IPS-18c (cell line): ENCODE measurements around the gene SKIC2.
A peak's percentile ranks its signal among the peaks of the same experiment; 100 is the strongest.
"Not testable (repeated sequence)": the region's sequence is repeated elsewhere in the genome, so short reads cannot be mapped to it uniquely, and the experiment has no call there.

ENCODE experiments used
- H3K4me3 ChIP-seq: 2 replicates; pipeline ENCODE4 v1.7.0; 2013; ENCODE audit warnings: low read depth, mild to moderate bottlenecking, low read length, moderate library complexity; ENCODE audit not compliant: insufficient read depth
- H3K9me3 ChIP-seq: one replicate; pipeline ENCODE4 v1.6.1; 2013; ENCODE audit warnings: mild to moderate bottlenecking, low read length, moderate library complexity; ENCODE audit not compliant: control insufficient read depth, insufficient read depth

The SKIC2 gene

DNA sequence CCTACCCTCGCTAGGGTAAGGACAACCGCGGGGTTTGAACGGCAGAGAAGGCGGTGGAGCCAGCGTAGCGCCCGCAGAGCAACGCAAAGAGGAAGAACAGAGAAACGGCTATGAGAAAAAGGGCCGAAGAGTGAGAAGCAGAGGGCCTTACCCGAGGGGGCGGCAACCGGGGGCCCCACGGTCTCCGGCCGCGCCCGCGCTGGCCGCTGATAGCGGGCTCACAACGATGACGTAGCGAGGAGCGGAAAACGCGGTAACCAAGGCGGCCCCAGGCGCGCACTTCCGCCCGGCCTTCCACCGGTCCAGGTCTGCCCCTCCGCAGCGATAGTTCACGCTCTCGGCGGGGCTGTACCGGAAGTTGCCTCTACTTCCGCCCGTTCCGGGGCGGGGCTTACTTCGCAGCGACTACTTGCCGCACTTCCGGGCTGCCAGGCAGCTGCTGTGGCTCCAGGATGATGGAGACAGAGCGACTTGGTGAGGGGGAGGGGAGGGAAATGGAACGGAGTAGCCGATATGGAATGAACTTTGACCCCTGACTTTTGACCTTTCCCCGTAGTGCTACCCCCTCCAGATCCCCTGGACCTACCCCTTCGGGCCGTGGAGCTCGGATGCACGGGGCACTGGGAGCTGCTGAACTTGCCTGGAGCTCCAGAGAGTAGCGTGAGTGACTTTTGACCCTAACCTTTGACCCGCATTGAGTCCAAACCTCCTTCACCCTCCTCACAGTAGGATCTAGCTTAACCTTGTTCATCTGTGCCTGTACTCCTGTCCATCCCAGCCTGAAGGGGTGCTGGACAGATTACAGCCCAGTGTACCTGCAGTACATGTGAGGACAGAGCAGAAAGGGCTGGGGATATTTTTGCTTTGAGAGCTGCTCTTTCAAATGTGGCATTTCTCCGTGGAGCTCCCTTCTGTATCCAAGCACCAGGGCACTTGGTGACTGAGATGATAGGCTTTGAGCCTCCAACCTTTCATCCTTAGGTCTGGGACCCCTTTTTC, at the start of gene SKIC2, which contains the start of gene NELFE:
SKIC2 (plus strand) TSS at position 435 of the 999 bp plus-strand sequence; CDS start at position 453, 18 bp downstream.
NELFE (minus strand) TSS at position 231 of the 999 bp plus-strand sequence. CDS start 525 bp downstream, outside the sequence.
- peak within 1 kb of the TSS; percentile 86 for H3K4me3 ChIP-seq
- no peaks in the 10 kb centered on the region for H3K9me3 ChIP-seq

DNA sequence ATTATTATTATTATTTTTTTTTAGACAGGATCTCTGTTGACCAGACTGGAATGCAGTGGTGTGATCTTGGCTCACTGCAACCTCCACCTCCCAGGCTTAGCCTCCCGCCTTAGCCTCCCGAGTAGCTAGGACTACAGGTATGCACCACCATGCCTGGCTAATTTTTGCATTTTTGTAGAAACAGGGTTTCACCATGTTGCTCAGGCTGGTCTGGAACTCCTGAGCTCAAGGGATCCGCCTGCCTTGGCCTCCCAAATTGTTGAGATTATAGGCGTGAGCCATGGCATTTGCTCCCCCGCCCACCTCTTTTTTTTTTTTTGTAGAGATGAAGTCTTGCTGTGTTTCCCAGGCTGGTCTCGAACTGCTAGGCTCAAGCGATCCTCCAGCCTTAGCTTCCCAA, 49.7 kb upstream of the SKIC2 start:
- not testable (repeated sequence) for H3K9me3 ChIP-seq, H3K4me3 ChIP-seq

DNA sequence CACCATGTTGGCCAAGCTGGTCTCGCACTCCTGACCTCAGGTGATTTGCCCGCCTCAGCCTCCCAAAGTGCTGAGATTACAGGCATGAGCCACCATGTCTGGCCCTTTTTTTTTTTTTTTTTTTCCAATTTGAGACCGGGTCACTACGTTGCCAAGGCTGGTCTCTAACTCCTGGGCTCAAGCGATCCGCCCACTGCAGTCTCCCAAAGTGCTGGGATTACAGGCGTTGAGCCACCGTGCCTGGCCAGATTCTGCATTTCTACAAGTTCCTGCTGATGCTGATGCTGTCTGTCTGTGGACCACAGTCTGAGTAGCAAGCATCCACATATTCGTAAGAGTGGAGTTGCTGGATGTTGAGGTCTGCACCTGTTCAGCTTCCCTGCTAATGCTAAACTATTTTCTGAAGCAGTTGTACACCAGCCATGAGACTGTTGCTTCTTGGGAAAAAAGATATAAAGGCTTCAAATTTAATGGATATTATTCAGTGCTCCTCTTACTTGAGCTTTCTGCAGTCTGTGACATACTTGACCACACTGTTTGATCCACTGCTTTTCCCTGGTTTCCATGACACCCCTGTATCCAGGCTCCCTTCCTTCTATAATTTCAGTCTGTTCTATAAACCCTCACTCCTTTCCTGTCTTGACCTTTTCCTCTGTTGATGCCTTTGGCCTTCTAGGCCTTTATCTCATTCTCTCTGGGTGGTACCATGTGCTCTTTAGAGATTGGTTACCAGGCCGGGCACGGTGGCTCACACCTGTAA, 47.0 kb upstream of the SKIC2 start:
- Histone ChIP-seq H3K9me3 (no peaks in the 10 kb centered on the region), H3K4me3 (no peak overlapping the region)

DNA sequence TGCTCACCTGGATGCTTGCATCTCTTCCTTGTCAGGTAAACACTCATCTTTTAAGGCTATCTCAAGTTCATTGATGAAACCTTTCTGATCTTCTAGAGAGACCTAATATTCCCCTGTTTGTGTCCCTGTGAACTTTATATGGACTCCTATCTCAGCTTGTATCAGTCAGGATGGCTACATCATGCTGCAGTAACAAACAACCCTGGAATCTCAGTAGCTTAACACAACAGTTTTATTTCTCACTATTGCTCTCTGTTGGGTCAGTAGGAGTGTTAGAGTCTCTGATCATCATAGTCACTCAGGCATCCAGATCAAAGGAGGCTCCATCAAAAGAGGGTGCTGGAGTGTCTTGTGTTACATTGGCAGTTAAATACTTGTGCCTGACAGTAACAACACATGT, 43.6 kb upstream of the SKIC2 start:
- Histone ChIP-seq H3K9me3 (no peaks in the 10 kb centered on the region), H3K4me3 (no peak overlapping the region)

DNA sequence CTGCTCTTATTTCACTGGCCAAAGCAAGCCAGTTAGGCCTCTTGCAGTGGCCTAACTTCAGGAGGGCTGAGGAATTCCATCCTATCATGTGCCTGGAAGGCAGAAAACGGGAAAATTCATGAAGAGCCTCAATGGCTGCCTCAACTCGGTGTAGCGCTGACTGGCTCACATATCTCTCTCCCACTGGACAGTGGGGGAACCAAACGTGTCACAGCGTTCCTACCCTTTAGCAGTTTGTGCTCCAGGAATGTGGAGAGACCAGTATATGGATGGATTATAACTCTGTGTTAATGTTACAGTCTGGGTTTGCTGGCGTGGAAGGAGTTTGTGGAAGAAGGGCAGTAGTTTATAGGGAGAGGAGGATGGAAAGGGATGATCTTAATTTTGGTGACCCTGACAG, 43.2 kb upstream of the SKIC2 start:
- H3K9me3 ChIP-seq: no peaks in the 10 kb centered on the region
- no peak overlapping the region for H3K4me3 ChIP-seq

DNA sequence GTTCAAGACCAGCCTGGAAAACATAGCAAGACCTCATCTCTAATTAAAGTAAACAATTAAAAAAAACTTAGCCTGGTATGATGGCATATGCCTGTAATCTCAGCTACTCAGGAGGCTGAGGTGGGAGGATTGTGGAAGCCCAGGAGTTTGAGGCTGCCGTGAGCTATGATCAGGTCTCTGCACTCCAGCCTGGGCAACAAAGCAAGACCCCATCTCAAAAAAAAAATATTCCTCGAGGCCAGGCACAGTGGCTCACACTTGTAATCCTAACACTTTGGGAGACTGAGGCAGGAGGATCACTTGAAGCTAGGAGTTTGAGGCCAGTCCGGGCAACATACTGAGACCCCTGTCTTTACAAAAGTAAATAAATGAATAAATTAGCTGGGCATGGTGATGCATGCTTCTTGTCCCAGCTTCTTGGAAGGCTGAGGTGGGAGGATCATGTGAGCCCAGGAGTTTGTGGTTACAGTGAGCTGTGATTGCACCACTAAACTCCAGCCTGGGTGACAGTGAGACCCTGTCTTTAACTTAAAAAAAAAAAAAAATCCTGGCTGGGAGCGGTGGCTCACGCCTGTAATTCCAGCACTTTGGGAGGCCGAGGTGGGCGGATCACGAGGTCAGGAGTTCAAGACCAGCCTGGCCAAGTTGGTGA, 40.8 kb upstream of the SKIC2 start:
- Histone ChIP-seq H3K4me3 (no peak overlapping the region), H3K9me3 (no peaks in the 10 kb centered on the region)

DNA sequence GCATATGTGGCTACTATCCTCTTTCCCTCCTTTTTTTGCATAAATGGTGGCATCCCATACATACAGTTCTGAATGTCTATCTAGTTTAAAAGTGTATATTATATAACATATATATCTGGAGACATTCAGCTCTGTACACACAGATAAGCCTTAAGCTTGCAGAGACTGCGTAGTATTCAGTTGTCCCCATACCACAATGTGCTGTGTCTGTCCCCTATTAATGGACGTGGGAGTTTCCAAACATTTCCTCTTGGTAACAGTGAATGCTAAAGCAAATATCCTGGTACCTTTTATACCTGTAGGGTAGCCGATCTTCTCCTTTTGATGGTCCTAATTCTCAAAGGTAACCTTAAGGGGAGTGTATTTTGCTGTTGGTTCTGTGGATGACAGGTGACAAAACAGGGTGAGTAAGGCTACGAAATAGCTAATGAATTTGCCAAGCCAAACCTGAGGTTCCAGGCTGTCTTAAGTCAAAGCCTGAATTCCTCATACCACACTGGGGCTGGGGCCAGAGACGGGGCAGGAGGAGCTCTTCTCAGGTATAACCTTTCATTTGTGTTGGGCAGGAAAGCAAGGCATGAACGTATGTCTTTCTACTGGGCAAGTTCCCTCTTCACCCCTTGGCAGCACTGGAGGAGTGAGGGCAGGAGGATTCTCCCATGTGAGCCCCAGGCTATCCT, 39.2 kb upstream of the SKIC2 start:
- H3K4me3 ChIP-seq: no peak overlapping the region
- no peaks in the 10 kb centered on the region for H3K9me3 ChIP-seq

DNA sequence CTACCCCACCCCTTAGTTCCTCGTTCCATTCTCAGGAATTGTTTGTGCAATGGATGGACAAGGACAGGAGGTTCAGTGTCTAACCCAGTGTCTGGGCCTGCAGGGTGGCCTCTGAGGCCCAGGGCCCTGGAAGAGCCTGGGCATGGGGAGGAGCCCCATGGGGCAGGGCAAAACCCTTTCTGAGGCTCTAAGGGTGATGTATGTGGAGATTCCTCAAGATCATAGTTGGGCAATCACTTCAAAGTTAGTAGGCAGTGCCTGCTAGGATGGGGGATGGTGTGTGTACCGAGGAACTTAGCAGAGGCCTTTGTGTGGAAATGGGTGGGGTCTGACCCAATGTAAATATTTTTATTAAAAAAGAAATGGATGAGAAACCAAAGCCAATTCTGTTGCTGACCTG, 38.2 kb upstream of the SKIC2 start:
- no peaks in the 10 kb centered on the region for H3K9me3 ChIP-seq
- no peak overlapping the region for H3K4me3 ChIP-seq

DNA sequence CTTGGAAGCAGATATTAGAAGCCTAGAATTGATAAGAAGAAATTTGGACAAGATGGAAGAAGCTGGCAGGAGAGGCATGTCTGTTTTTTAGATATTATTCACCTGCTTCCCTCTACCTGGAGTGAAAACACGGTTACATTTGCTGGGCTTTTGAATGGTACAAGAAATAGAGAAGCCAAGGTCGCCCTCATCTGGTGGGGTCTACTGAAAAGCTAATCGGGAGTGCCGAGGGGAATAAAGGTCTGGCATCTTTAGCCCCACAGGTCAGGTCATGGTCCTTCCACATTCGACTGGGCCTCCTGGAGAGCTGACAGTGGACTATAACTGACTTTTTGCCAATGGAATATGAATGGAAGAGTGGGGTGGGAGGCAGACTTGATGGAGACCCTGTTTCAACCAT, 36.0 kb upstream of the SKIC2 start:
- Histone ChIP-seq H3K9me3 (no peaks in the 10 kb centered on the region), H3K4me3 (no peak overlapping the region)

DNA sequence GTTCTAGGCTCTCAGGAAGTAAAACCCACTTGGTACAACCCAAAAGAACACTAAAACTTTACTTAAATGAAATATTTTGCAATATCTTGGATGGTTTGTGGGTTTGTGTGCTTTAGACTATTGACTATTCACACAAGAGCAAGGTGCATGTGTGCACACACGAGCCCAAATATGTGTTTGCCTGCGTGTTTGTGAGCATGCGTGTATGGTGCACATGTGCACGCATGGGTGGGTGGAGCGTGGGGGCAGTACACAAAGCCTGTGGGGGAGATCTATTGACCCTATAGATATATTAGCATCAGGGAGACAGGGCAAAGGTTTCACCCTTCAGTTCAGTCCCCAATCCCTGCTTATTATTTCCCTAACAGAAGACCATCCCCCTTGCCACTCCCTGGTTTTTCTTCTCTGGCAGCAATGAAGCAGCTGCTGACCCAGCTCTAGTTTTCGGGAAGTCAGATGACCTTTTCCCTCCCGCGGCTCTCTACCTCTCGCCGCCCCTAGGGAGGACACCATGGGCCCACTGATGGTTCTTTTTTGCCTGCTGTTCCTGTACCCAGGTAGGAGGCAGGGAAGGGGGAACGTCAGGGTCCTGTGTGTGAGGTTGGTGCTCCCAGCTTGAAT, 31.6 kb upstream of the SKIC2 start, which contains the start of gene C2:
C2 (plus strand) TSS at position 476 of the 621 bp plus-strand sequence; CDS start at position 512, 36 bp downstream.
- Histone ChIP-seq H3K4me3 (no peak within 1 kb of the TSS), H3K9me3 (no peaks in the 10 kb centered on the region)

DNA sequence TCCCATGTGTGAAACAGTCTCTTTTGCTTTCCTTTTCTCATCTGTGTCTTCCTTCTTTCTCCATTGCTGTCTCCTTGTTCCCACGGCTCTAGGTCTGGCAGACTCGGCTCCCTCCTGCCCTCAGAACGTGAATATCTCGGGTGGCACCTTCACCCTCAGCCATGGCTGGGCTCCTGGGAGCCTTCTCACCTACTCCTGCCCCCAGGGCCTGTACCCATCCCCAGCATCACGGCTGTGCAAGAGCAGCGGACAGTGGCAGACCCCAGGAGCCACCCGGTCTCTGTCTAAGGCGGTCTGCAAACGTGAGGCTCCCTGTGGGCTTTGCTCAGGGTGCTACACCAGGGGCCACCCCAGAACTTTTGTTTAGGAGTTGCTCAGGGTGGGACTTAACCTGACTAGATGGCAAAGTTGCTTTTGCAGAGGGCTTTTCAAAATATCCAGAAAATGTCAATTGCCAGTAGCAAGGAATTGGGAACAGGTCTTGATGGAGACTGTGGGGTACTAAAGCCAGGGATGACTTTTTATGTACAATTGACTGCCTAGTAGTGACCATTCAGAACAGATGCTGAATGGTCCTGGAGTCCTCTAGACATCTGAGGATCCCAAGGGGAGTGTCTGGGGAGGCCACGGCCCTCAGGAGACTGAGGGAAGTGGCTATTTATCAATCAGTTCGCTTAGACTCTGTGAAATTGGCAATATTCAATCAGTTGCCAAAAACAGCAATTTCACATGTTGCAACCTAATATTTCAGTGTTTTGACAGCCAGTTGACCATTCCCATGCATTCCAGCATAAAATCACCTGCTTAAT, 30.9 kb upstream of the SKIC2 start:
- Histone ChIP-seq H3K4me3 (no peak overlapping the region), H3K9me3 (no peaks in the 10 kb centered on the region)

DNA sequence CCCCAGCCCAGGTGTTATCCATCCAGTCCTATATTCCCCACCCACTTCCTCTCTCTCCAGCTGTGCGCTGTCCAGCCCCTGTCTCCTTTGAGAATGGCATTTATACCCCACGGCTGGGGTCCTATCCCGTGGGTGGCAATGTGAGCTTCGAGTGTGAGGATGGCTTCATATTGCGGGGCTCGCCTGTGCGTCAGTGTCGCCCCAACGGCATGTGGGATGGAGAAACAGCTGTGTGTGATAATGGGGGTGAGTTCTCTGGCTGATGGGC, 30.4 kb upstream of the SKIC2 start:
- no peak overlapping the region for H3K4me3 ChIP-seq
- H3K9me3 ChIP-seq: no peaks in the 10 kb centered on the region

DNA sequence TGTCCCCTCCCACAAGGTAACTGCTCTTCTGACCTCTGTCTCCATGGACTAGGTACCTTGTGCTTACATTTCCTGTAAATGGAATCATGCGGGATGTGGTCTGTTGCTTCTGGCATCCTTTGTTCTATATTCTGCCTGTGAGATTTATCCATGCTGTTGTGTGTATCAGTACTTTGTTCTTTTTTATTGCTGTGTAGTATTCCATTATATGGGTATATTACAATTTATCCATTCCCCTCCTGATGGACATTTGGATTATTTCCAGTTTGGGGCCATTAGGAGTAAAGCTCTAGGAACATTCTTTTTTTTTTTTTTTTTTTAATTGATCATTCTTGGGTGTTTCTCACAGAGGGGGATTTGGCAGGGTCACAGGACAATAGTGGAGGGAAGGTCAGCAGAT, 28.0 kb upstream of the SKIC2 start:
- H3K4me3 ChIP-seq: no peak overlapping the region
- H3K9me3 ChIP-seq: no peaks in the 10 kb centered on the region

DNA sequence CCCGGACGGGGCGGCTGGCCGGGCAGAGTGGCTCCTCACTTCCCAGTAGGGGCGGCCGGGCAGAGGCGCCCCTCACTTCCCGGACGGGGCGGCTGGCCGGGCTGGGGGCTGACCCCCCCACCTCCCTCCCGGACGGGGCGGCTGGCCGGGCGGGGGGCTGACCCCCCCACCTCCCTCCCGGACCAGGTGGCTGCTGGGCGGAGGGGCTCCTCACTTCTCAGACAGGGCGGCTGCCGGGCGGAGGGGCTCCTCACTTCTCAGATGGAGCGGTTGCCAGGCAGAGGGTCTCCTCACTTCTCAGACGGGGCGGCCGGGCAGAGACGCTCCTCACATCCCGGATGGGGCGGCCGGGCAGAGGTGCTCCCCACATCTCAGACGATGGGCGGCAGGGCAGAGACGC, 26.8 kb upstream of the SKIC2 start:
- not testable (repeated sequence) for H3K9me3 ChIP-seq, H3K4me3 ChIP-seq

DNA sequence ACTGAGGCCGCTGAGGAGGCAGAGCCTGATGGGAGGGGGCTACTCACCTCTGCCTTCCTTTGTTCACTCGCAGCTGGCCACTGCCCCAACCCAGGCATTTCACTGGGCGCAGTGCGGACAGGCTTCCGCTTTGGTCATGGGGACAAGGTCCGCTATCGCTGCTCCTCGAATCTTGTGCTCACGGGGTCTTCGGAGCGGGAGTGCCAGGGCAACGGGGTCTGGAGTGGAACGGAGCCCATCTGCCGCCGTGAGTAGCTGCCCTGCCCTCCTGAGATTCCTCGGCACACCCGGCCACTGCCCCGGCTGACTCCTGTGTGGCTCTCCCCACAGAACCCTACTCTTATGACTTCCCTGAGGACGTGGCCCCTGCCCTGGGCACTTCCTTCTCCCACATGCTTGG, 25.4 kb upstream of the SKIC2 start:
- Histone ChIP-seq H3K4me3 (no peak overlapping the region), H3K9me3 (no peaks in the 10 kb centered on the region)

DNA sequence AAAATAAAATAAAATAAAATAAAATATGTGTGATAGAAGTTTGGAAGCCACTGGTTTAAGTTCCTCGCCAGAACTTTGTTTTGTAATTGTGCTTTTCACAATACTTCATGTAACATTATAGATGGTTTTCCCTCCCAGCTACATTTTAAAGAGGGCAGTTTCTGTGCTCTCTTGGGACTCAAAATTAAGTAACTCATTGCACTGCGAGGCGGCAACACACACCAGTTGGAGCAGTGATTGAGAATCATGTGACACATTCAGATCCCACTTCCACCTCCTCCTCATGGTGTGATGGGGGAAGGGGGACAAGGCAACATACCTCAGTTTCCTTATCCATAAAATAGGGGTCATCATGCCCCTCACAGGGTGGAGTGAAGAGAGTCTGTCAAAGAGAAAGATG, 24.0 kb upstream of the SKIC2 start:
- Histone ChIP-seq H3K4me3 (no peak overlapping the region), H3K9me3 (no peaks in the 10 kb centered on the region)
